ENCODE measurements around the gene GMPR2.

Gene GMPR2

GRCh38 chr14:24233538-24233866, 773 bp downstream of the GMPR2 start:
- TF ChIP-seq YY1 (IDR thresholded peaks at IDR 0.05; ENCODE audit: low read depth): no peak
- no peak for TF ChIP-seq REST (IDR thresholded peaks at IDR 0.05; ENCODE audit: low read depth)
- no peak for TF ChIP-seq TAF1 (IDR thresholded peaks at IDR 0.05; ENCODE audit: low read depth)
- no peak for TF ChIP-seq TCF12 (IDR thresholded peaks at IDR 0.05; ENCODE audit: low read depth)
- TF ChIP-seq EGR1 (IDR thresholded peaks at IDR 0.05): no peak
- TF ChIP-seq NFIC (IDR thresholded peaks at IDR 0.05): no peak
- no peak for TF ChIP-seq ZBTB7A (IDR thresholded peaks at IDR 0.05; ENCODE audit: low read depth)

DNA sequence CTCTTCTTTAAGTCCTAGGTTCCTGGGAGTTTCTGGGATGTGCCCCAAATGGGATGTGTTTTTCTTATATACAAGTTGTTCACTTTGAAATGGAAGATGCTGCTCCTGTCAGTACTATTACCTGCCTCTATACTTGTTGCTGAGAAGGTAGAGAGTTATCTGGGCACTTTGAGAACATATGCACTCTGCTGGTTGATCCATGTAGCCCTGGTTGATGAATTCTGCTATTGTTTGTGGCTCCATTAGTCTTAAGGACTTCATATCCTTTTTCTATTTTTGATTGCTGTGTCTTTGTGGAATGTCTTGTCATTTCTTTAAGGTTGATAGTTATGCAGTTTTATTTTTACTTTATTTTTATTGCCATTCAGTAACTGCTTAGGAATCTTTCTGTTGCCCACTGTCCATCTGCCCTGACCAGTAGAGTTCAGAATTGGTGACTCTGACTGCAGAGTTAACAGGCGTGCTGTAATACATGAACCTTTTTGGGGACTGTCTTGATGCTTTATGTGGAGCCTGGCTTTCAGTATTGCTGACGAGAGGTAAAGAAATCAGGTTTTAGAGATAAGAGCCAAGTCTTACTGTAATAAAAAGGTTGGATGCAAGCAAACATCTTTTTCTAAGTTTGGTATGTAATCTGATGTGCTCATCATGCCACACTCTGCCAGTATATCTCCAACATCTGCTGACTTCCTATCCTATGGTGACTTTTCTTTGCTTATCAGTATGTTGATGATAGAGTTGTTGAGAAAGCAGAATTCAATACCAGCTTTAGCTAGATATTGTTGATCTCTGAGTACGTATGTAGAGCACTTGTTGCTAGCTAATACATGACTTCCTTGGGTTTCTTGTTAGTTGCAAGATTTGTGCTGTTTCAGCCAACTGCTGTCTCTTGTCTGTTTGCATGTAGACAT, 1.6 kb downstream of the GMPR2 start:
- no peak for TF ChIP-seq REST (IDR thresholded peaks at IDR 0.05; ENCODE audit: low read depth)
- TF ChIP-seq EP300 (IDR thresholded peaks at IDR 0.05; ENCODE audit: borderline replicate concordance): no peak
- TF ChIP-seq CREB1 (IDR thresholded peaks at IDR 0.05; ENCODE audit: low read depth): no peak
- no peak for TF ChIP-seq USF1 (IDR thresholded peaks at IDR 0.05)
- no peak for TF ChIP-seq CEBPB (IDR thresholded peaks at IDR 0.05)
- TF ChIP-seq ZBTB7A (IDR thresholded peaks at IDR 0.05; ENCODE audit: low read depth): no peak
- no peak for TF ChIP-seq TEAD4 (IDR thresholded peaks at IDR 0.05)
- TF ChIP-seq, protein P1, sequence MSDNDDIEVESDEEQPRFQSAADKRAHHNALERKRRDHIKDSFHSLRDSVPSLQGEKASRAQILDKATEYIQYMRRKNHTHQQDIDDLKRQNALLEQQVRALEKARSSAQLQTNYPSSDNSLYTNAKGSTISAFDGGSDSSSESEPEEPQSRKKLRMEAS (IDR thresholded peaks at IDR 0.05): no peak
- no peak for TF ChIP-seq TCF12 (IDR thresholded peaks at IDR 0.05; ENCODE audit: low read depth)

DNA sequence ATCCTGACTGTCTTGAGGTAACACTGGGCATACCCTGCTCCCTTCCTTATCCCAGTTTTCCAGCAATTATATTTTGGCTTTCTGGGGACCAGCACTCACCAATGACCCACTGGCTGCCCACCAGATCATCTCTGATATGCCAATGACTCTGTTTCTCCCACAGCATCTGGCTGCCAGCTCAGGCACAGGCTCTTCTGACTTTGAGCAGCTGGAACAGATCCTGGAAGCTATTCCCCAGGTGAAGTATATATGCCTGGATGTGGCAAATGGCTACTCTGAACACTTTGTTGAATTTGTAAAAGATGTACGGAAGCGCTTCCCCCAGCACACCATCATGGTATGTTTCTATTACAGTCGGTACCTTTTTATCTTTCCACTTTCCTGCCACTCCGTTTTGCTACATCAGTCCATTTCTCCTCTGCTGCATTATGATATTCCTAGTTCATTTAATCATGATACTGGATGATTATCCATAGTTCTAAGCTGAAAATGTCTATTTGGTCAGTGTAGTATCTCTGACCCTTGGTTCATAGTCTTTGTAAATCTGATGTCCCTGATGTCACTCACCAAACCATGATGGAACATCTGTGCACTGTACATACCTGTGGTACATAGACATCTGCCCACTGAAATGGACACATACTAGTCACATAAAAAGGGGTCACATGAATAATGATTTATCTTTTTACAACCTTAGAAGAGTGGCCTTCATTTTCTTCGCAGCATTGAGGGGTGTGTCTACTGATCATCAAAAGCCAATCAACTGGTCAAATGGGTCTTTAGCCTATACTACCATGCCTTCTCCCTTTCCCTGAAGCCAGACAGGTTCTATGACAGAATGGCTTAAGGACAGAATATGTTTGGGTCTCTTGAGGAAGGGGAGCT, 3.3 kb downstream of the GMPR2 start:
- TF ChIP-seq CREB1 (IDR thresholded peaks at IDR 0.05; ENCODE audit: low read depth) (no peak), EP300 (IDR thresholded peaks at IDR 0.05; ENCODE audit: borderline replicate concordance) (no peak)
- TF ChIP-seq, protein P1 (IDR thresholded peaks at IDR 0.05): no peak

- no peak for TF ChIP-seq NFIC (IDR thresholded peaks at IDR 0.05)
- TF ChIP-seq EP300 (IDR thresholded peaks at IDR 0.05; ENCODE audit: borderline replicate concordance): no peak
- TF ChIP-seq FOXM1 (IDR thresholded peaks at IDR 0.05; ENCODE audit: borderline replicate concordance, low read depth): no peak
- TF ChIP-seq CREB1 (IDR thresholded peaks at IDR 0.05; ENCODE audit: low read depth): no peak
- no peak for TF ChIP-seq YY1 (IDR thresholded peaks at IDR 0.05; ENCODE audit: low read depth)
- TF ChIP-seq TCF12 (IDR thresholded peaks at IDR 0.05; ENCODE audit: low read depth): no peak
- TF ChIP-seq REST (IDR thresholded peaks at IDR 0.05; ENCODE audit: low read depth): no peak
- TF ChIP-seq CEBPB (IDR thresholded peaks at IDR 0.05): no peak
- TF ChIP-seq, protein P1 (IDR thresholded peaks at IDR 0.05): no peak
- TF ChIP-seq TEAD4 (IDR thresholded peaks at IDR 0.05): no peak
- no peak for TF ChIP-seq TAF1 (IDR thresholded peaks at IDR 0.05; ENCODE audit: low read depth)
- TF ChIP-seq USF1 (IDR thresholded peaks at IDR 0.05): no peak
- no peak for TF ChIP-seq ZBTB7A (IDR thresholded peaks at IDR 0.05; ENCODE audit: low read depth)
- no peak for TF ChIP-seq EGR1 (IDR thresholded peaks at IDR 0.05)
These were observed 4.1 kb downstream of the GMPR2 start for GRCh38 chr14:24236689-24237462.
